Embryonic facial prominence (tissue), 1 donor: ENCODE measurements around the gene LMOD1.

Experiments
- DNase-seq: peaks from one replicate; pipeline ENCODE4 v3.0.0-alpha.2; 2016; ENCODE audit errors: extremely low spot score

The LMOD1 gene

DNA sequence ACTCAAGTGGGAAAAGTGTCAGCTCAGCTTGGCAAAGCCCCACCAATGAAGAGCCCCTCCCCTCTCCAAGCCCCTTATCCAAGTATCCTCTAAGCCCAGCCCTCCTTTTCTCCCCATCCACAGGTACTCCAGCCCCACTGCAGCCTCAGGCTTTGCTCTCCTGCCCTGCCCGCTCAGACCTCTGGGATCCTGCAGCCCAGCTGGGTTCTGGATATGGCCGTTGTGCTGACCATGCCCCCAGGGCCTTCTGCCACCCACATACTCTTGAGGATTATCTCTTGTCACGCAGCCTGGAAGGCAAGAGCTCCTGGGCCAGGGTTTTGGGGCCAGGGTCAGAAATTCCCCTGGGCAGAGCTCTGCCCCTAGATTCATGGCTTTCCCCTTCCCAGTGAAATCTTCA lies 52.9 kb downstream of the LMOD1 start:
- no peak for DNase-seq

- no peak for DNase-seq
These were observed 54.1 kb downstream of the LMOD1 start for GRCh38 chr1:201892211-201892610.

DNA sequence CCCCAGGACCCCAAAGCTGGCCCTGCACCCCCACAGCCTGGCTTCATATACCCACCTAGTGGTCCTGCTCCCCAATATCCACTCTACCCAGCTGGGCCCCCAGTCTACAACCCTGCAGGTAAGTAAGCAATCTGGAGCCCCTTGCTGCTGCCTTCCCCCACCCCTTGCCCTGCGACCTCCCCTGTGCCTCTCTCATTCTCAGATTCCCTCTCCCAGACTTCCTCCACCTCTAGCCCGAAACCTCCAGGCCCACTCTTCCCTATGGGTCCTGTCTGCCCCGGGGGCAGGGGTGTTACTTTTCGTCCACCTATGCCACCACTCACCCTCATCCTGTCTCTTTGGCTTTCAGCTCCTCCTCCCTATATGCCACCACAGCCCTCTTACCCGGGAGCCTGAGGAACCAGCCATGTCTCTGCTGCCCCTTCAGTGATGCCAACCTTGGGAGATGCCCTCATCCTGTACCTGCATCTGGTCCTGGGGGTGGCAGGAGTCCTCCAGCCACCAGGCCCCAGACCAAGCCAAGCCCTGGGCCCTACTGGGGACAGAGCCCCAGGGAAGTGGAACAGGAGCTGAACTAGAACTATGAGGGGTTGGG lies 54.8 kb downstream of the LMOD1 start:
- DNase-seq, result no peak

DNA sequence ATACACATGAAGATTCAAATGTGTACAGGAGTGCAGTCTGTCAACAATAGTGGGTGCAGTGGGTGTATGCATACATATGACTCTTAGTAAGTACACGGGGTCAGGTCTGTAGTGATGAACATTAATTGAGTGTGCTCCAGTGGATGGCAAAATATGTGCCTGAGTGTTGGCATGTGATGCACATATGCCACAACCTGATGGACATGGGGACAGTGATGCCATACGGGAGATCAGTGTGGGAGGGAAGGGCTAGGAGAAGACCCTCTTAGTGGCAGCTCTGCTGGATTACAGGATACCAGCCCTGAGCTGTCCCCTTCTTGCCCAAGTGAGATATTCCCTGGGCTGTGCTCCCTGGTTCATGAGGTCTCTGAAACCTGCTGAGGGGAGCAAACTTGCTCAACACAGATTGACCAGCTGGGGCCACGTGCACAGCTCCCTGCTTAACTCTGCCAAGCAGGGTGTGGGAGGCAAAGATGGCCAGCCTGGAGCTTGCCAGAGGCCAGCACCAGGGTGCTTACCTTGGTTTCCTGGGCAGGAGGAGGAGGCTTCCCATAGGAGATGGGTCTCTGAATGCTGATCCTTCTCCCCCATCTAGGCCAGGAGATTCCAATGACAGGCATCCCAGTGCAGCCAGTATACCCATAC lies 55.4 kb downstream of the LMOD1 start:
- DNase-seq, result no peak

DNA sequence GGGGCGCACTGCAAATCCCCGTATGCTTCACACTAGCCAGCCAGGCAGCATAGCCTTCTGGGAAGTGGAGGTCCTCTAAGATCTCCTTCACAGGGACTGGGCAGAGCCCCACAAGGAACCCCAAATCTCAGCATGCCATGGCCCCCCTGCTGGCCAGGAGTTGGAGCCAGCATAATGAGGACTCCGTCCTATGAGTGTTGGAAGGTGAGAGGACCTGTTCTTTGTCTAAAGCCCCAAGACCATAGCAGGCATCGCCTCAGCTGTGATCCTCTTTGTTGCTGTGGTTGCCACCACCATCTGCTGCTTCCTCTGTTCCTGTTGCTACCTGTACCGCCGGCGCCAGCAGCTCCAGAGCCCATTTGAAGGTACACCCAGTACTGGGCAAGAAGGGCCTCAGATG lies 56.1 kb downstream of the LMOD1 start:
- DNase-seq, result no peak

- no peak for DNase-seq
These were observed 57.0 kb downstream of the LMOD1 start for GRCh38 chr1:201889090-201889968.

GRCh38 chr1:201888282-201889089 lies 57.9 kb downstream of the LMOD1 start, which contains the start of gene SHISA4:
TSS of gene SHISA4 (plus strand) at chr1:201888898. CDS start at chr1:201888995, 97 bp downstream.
- DNase-seq, result no peak

DNA sequence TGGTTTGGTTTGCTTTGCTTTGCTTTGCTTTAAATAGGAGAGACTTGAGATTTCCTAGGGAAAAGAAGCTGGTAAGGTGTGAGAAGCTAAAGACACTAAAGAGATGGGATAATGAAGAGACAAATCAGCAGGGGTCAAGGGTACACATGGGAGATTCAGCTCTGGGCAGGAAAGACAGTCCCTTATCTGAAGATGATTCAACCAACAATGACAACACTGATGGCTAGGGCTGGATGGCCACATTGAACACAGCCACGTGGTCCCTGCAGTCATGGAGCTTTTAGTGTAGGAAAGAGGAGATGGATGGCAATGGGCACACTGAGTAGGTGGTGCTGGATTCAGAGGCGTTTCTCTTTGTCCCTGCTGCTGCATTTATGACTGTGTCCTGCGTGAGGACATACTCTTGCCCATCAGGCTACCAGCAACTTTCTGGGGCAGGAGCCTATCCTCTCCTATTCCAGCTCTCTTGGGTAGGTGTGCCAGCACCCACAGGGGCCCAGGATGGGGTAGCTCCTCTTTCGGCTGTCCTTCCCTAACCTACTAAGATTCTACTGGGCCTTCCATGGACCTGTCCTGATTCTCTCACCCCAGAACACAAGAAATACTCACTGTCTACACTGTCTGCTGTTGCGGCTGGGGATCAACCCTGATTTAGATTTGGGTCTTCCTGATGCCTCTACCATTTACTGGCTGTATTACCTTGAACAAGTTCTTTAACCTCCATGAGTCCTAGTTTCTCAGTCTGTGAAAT lies 59.1 kb downstream of the LMOD1 start:
- DNase-seq, result no peak

GRCh38 chr1:201886103-201886885 lies 60.1 kb downstream of the LMOD1 start:
- DNase-seq, result no peak

DNA sequence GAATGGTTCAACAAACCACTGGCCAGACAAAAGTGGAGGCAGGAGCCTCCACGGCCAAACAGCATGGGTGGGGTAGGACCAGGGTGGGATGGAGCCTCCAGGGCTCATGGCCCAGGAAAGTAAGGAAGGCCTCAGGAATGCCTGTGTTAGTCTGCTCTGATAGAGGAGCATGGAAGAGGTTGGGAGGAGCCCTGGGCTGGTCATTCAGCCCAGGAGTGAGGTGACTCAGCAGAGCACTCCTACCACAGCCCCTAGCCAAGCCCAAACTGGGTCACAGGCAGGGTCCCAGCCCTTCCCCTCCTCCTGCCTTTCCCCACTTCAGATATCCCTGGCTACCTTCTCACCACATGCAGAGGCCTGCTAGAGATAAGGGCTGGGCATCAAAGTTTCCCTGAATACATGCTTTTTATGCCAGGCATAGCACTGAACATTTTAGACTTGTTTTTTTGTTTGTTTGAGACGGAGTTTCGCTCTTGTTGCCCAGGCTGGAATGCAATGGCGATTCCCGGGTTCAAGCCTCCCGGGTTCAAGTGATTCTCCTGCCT lies 60.7 kb downstream of the LMOD1 start:
- DNase-seq, result no peak

- DNase-seq, result no peak
These were observed 61.9 kb downstream of the LMOD1 start for GRCh38 chr1:201884425-201884824.

- DNase-seq, result no peak
These were observed 62.6 kb downstream of the LMOD1 start for GRCh38 chr1:201883786-201884185.

GRCh38 chr1:201883266-201883665 lies 63.1 kb downstream of the LMOD1 start:
- no peak for DNase-seq

GRCh38 chr1:201882665-201883132 lies 63.6 kb downstream of the LMOD1 start:
- no peak for DNase-seq

DNA sequence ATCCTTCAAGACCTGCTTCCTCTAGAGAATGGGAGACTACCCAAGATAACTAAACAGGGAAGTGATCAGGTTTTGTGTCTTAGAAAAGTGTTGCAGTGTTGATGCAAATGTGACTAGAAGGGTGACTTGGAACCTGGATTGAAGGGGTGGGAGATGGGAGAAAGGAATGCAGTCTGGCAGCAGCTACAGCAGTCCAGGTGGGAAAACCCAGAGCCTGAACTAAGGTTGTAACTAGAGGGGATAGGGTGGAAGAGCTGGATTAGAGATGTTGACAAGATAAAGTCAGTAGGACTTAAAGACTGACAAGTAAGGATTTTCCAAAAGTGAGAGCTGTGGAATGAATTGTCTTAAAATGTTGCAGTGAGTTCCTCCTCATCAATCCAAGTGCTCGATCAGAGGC lies 64.7 kb downstream of the LMOD1 start:
- DNase-seq, result no peak

- DNase-seq, result no peak
These were observed 65.3 kb downstream of the LMOD1 start for GRCh38 chr1:201880928-201881571.

DNA sequence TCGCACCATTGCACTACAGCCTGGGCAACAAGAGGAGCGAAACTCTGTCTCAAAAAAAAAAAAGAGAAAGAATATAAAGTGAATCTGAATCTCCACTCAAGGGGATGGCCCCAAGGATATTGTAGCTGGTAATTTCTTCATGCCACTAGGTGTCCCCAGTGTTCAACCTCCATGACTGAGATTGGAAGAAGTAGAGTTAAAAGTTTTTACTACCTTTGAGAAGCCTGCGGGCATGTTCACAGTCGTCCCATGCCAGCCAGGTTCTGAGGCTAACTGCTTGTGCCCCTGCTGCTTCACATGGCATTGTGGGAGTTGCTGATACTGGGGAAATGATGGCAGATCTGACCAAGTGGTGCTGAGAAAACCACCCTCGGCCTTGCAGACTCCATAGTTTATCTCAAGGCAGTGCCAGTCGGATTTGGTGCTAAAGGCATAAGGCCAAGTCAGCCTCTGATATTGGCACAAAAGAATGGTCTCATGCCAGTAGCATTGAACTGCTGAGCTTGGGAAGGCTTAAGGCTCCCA lies 68.4 kb downstream of the LMOD1 start:
- no peak for DNase-seq

DNA sequence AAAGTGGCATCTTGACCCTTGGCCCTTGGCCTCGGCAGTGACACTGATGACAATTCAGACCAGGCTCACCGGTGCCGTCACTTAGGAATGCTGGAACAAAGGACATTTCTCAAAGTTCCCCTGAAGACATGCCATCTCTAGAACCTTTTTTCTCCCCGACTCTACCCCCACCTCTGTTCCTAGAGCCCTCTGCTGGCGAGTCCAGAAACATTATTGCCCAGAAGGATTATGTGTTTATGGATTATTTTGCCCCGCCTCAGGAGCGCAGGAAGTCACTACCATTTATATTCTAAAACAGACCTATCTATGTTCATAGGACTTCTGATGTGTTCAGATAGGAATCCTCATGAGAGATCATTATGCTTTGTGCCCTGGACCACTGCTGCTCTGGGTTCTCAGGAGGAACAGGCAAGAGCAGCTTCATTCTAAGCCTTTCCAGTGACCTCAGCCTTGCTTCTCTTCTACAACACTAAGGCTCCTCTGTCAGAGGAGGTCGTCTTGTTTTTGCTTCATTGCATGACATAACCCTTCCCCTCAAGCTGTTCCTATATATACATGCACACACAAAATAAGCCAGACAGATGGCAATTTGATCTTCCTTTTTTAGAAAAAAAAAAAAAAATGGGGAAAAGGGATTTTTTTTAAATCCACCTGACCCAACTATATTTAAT lies 70.1 kb downstream of the LMOD1 start:
- DNase-seq, result no peak

DNA sequence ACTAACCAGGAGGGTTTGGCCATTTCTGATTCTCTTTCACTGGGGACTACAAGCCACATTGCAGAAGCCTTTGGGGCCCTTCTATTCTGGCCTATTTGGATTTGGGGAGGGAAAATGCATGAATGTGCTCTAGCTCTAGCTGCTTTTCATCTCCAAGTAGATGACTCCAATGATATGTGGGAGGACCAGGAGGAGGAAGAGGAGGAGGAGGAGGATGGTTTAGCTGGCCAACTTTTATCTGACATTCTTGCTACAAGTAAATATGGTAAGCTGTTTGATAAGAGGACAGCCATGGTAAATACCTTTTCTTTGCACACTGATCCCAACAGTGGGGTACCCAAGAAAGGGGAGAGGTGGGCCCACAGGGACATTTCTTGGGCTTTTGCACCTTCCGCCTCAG lies 71.7 kb downstream of the LMOD1 start:
- DNase-seq, result no peak
